NCI-H2029 (cell line): ENCODE measurements around the gene PHLPP2.
A peak's percentile ranks its signal among the peaks of the same experiment; 100 is the strongest.

Experiments
- DNase-seq: peaks from one replicate; lab custom pipeline; 2025; lab: John Stamatoyannopoulos, UW

PHLPP2 gene

GRCh38 chr16:71670537-71670936 is 54.0 kb downstream of the PHLPP2 start:
- DNase-seq, result no peak

- DNase-seq, result no peak
Measured at GRCh38 chr16:71669926-71670536, 54.5 kb downstream of the PHLPP2 start.

GRCh38 chr16:71666928-71667707 is 57.4 kb downstream of the PHLPP2 start:
- no peak for DNase-seq

- DNase-seq, result no peak
Measured at GRCh38 chr16:71666264-71666663, 58.2 kb downstream of the PHLPP2 start.

- no peak for DNase-seq
Measured at GRCh38 chr16:71659471-71659870, 65.0 kb downstream of the PHLPP2 start.

- no peak for DNase-seq
Measured at GRCh38 chr16:71658771-71659170, 65.7 kb downstream of the PHLPP2 start.

- no peak for DNase-seq
Measured at GRCh38 chr16:71649704-71650103, 74.8 kb downstream of the PHLPP2 start.

- no peak for DNase-seq
Measured at GRCh38 chr16:71648921-71649320, 75.6 kb downstream of the PHLPP2 start.

GRCh38 chr16:71648162-71648561 is 76.3 kb downstream of the PHLPP2 start:
- no peak for DNase-seq

- DNase-seq, result no peak
Measured at GRCh38 chr16:71647391-71647790, 77.1 kb downstream of the PHLPP2 start.

- no peak for DNase-seq
Measured at GRCh38 chr16:71645450-71645849, 79.1 kb downstream of the PHLPP2 start.

GRCh38 chr16:71637398-71637797 is 87.1 kb downstream of the PHLPP2 start:
- DNase-seq, result no peak

GRCh38 chr16:71635632-71636031 is 88.9 kb downstream of the PHLPP2 start:
- no peak for DNase-seq

GRCh38 chr16:71631776-71632175 is 92.7 kb downstream of the PHLPP2 start:
- DNase-seq, result no peak

- no peak for DNase-seq
Measured at GRCh38 chr16:71630808-71631207, 93.7 kb downstream of the PHLPP2 start.

- DNase-seq, result no peak
Measured at GRCh38 chr16:71629278-71630016, 95.1 kb downstream of the PHLPP2 start.

- no peak for DNase-seq
Measured at GRCh38 chr16:71628810-71629209, 95.7 kb downstream of the PHLPP2 start.

- DNase-seq, result no peak
Measured at GRCh38 chr16:71627731-71628181, 96.7 kb downstream of the PHLPP2 start.

- DNase-seq, result no peak
Measured at GRCh38 chr16:71626858-71627213, 97.7 kb downstream of the PHLPP2 start.

GRCh38 chr16:71626018-71626857 is 98.3 kb downstream of the PHLPP2 start, which contains the start of gene MARVELD3:
Gene MARVELD3 (plus strand): TSS chr16:71626184. CDS start chr16:71626230, 46 bp downstream.
- DNase-seq, result peak; percentile 15

GRCh38 chr16:71625113-71625850 is 99.2 kb downstream of the PHLPP2 start:
- DNase-seq, result no peak
